ENCODE measurements around the gene DHTKD1.

GRCh38 chr10:12164085-12164484, 95.3 kb downstream of the DHTKD1 start:
- TF ChIP-seq CTCF (IDR thresholded peaks at IDR 0.05) (no peak), EP300 (IDR thresholded peaks at IDR 0.05) (no peak), POLR2A (IDR thresholded peaks at IDR 0.05) (no peak)

Measured in ovary (tissue), 3 donors.